Measurements from ENCODE around the gene ODC1.

DNA sequence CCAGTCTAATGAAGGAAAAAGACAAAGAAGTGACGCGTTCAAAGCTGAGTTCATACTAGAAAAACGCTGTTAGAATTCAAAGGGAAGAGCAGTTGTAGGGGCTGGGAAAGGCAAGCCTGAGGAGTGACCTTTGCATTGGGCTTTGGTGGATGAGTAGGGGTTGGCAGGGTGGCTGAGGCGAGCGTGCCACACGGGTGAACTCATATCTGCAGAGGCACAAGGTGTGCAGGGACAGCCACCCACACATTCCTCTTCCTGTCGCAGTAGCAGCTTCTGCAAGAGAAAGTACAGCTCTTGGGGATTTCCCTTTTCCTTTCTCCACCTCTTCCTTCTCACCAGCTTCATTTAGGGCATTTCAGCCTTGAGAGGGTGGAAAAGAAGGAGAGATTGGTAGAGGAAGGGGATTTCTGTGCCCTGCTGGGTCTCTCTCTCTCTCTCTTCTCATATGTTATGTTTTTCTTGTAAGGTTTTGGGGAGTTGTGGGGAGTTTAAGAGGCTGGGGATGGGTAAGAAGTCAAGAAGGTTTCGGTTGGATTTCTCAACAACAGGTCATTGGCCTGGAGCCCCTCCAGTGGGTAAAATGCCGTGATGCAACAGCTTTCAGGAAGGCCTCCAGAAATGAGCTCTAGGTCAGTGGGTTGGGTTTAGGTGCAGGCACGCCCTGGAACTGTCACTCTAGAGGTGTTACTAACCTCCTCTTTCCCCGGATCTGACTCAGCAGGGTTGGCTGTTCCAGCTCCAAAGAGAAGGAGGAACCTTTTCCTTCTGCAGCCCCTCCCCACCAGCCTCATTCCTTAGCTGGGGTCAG is 40.1 kb downstream of the ODC1 start:
- no peak for TF ChIP-seq ZNF232 (CRISPR knock-in tag; IDR thresholded peaks at IDR 0.05)
- no peak for TF ChIP-seq CTCF (IDR thresholded peaks at IDR 0.05)
- TF ChIP-seq ATF1 (CRISPR knock-in tag; IDR thresholded peaks at IDR 0.05) = no peak
- TF ChIP-seq, protein P1, sequence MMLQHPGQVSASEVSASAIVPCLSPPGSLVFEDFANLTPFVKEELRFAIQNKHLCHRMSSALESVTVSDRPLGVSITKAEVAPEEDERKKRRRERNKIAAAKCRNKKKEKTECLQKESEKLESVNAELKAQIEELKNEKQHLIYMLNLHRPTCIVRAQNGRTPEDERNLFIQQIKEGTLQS (CRISPR knock-in tag; conservative IDR thresholded peaks at IDR 0.05) = no peak
- TF ChIP-seq, protein P2, sequence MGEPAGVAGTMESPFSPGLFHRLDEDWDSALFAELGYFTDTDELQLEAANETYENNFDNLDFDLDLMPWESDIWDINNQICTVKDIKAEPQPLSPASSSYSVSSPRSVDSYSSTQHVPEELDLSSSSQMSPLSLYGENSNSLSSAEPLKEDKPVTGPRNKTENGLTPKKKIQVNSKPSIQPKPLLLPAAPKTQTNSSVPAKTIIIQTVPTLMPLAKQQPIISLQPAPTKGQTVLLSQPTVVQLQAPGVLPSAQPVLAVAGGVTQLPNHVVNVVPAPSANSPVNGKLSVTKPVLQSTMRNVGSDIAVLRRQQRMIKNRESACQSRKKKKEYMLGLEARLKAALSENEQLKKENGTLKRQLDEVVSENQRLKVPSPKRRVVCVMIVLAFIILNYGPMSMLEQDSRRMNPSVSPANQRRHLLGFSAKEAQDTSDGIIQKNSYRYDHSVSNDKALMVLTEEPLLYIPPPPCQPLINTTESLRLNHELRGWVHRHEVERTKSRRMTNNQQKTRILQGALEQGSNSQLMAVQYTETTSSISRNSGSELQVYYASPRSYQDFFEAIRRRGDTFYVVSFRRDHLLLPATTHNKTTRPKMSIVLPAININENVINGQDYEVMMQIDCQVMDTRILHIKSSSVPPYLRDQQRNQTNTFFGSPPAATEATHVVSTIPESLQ (CRISPR knock-in tag; IDR thresholded peaks at IDR 0.05) = no peak
- TF ChIP-seq FOXP1 (CRISPR knock-in tag; IDR thresholded peaks at IDR 0.05; ENCODE audit: borderline replicate concordance) = no peak
- TF ChIP-seq CBFB (CRISPR knock-in tag; IDR thresholded peaks at IDR 0.05; ENCODE audit: low read depth) = no peak
- no peak for TF ChIP-seq NR2C2 (CRISPR knock-in tag; IDR thresholded peaks at IDR 0.05)
- TF ChIP-seq ZNF281 (CRISPR knock-in tag; IDR thresholded peaks at IDR 0.05) = no peak
- no peak for TF ChIP-seq TEAD4 (CRISPR knock-in tag; IDR thresholded peaks at IDR 0.05)
